Measurements from ENCODE around the gene SMURF2.

GRCh38 chr17:64515419-64515818 is 146.7 kb downstream of the SMURF2 start:
- no peak for TF ChIP-seq CTCF (IDR thresholded peaks at IDR 0.05)
- TF ChIP-seq EP300 (IDR thresholded peaks at IDR 0.05) = no peak
- TF ChIP-seq POLR2AphosphoS5 (IDR thresholded peaks at IDR 0.05) = no peak
- no peak for TF ChIP-seq POLR2A (IDR thresholded peaks at IDR 0.05)
